ENCODE data around the gene AAGAB. TPM values are rescaled to one million over a fixed set of nuclear protein-coding genes. Genes with fewer than 3 reads are reported as not detected.

Gene AAGAB
- total RNA-seq, 2 experiments from 2014 or later, result 42.6 to 51.2 TPM

- H3K9me3 Mint-ChIP-seq, result no peaks in the 10 kb centered on the region
- no peak for TF ChIP-seq CTCF (IDR thresholded peaks at IDR 0.05)
- ChIA-PET CTCF (interaction anchor here (1.7 kb wide), 1 partner anchor 228 kb away, joined by 4 read pairs; no protein-coding TSS in a partner anchor), POLR2A (interaction anchor here (1.0 kb wide), 1 partner anchor 54 kb away, joined by 3 read pairs; no protein-coding TSS in a partner anchor)
- H3K4me3 Mint-ChIP-seq, result no peak overlapping the region
- peak; percentile 27 for DNase-seq
- H3K36me3 Mint-ChIP-seq (ENCODE audit: low read depth), result peaks cover 16% of the 10 kb centered on the region
- H3K27ac Mint-ChIP-seq, result peak overlapping the region; percentile 79
- H3K27me3 Mint-ChIP-seq, result no peaks in the 10 kb centered on the region
- H3K4me1 Mint-ChIP-seq (ENCODE audit: low read depth), result peaks cover 38% of the 10 kb centered on the region
- intact Hi-C loops (cut with micrococcal nuclease), result no loop called here
- peak; percentile 27 for ATAC-seq
Observed at GRCh38 chr15:67174864-67175573, 79.4 kb downstream of the AAGAB start.

- no peaks in the 10 kb centered on the region for H3K27me3 Mint-ChIP-seq
- peak overlapping the region; percentile 79 for H3K27ac Mint-ChIP-seq
- ATAC-seq (no peak), DNase-seq (no peak)
- peaks cover 16% of the 10 kb centered on the region for H3K36me3 Mint-ChIP-seq (ENCODE audit: low read depth)
- no peak for TF ChIP-seq CTCF (IDR thresholded peaks at IDR 0.05)
- H3K9me3 Mint-ChIP-seq, result no peaks in the 10 kb centered on the region
- peaks cover 42% of the 10 kb centered on the region for H3K4me1 Mint-ChIP-seq (ENCODE audit: low read depth)
- no peak overlapping the region for H3K4me3 Mint-ChIP-seq
- ChIA-PET POLR2A (interaction anchor here (0.6 to 0.9 kb wide), 2 partner anchors 9 to 387 kb away, joined by 3 read pairs; no protein-coding TSS in a partner anchor), CTCF (no interaction called here)
- intact Hi-C loops (cut with micrococcal nuclease), result no loop called here
Observed at GRCh38 chr15:67174446-67174845, 80.0 kb downstream of the AAGAB start.

DNA sequence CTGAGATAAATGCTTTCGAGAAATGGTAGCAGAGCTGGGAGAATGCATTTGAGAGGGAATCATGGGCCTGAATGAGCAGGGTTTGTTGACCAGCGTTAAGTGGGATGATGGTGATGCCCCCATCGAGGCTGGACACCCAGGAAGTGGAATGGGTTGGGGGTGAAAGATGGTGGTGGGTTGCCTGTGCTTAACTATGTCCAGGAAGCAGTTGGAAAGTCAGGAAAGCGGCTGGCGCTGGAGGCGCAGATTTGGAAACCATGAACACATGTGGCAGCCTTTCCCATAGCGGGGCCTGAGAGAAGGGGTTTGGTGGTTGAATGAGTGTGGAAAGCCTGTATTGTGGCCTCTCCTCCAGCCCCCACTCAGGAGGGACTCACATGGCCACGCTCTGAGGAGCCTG is 80.7 kb downstream of the AAGAB start:
- H3K27me3 Mint-ChIP-seq, result no peaks in the 10 kb centered on the region
- intact Hi-C loops (cut with micrococcal nuclease), result no loop called here
- TF ChIP-seq CTCF (IDR thresholded peaks at IDR 0.05), result no peak
- H3K36me3 Mint-ChIP-seq (ENCODE audit: low read depth), result peaks cover 16% of the 10 kb centered on the region
- peak overlapping the region; percentile 27 for H3K27ac Mint-ChIP-seq
- ChIA-PET CTCF (interaction anchor here (1.0 kb wide), 1 partner anchor 96 kb away, joined by 3 read pairs; no protein-coding TSS in a partner anchor), POLR2A (interaction anchor here (0.9 kb wide), 1 partner anchor 10 kb away, joined by 3 read pairs; no protein-coding TSS in a partner anchor)
- peaks cover 42% of the 10 kb centered on the region for H3K4me1 Mint-ChIP-seq (ENCODE audit: low read depth)
- ATAC-seq (no peak), DNase-seq (no peak)
- H3K4me3 Mint-ChIP-seq, result no peak overlapping the region
- H3K9me3 Mint-ChIP-seq, result no peaks in the 10 kb centered on the region

DNA sequence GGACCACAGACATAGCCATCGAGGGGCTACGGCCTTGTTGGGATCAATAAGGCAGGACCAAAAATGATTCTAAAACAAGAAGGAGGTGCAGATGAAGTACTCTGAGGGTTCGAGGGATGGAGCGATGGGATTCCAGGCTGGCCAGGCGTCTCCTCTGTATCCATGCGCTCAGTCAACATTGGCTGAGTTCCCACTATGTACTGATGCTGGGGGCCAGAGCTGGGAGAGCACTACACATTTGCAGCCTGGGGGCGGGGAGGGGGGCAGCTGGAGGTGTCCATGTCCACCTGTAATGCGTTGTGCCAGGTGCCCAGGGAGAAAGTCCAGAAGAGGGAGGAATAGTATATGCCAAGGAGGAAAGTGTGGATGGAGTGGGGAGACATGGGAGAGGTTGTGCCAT is 81.5 kb downstream of the AAGAB start:
- no peak overlapping the region for H3K4me3 Mint-ChIP-seq
- ATAC-seq, result no peak
- POLR2A ChIA-PET, result no interaction called here
- no peaks in the 10 kb centered on the region for H3K9me3 Mint-ChIP-seq
- no peaks in the 10 kb centered on the region for H3K27me3 Mint-ChIP-seq
- CTCF ChIA-PET, result interaction anchor here (1.0 kb wide), 1 partner anchor 97 kb away, joined by 3 read pairs; no protein-coding TSS in a partner anchor
- TF ChIP-seq CTCF (IDR thresholded peaks at IDR 0.05), result no peak
- no peak for DNase-seq
- H3K27ac Mint-ChIP-seq, result no peak overlapping the region
- peaks cover 16% of the 10 kb centered on the region for H3K36me3 Mint-ChIP-seq (ENCODE audit: low read depth)
- peaks cover 42% of the 10 kb centered on the region for H3K4me1 Mint-ChIP-seq (ENCODE audit: low read depth)
- intact Hi-C loops (cut with micrococcal nuclease), result no loop called here

DNA sequence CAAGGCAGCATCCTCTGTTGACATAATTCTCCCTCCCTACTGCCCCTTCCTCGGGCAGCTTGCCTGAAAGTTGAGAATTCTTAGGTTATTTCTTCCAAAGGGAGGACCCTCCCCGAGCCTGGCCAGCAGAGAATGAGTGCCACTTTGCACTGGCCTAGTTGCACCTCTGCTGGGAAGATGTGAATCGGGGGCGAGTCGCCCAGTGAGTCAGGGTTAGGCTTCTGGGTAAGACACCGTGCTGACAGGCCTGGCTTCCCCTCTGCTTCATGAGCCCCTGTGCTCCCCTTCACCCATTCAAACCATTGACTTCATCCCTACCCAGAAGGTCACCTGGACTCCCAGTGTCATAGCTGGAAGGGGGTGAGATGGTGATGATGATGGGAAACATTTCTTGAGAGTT is 82.3 kb downstream of the AAGAB start:
- TF ChIP-seq CTCF (IDR thresholded peaks at IDR 0.05), result no peak
- Mint-ChIP-seq H3K9me3 (no peaks in the 10 kb centered on the region), H3K27ac (peak overlapping the region; percentile 19), H3K4me3 (no peak overlapping the region), H3K4me1 (ENCODE audit: low read depth) (peaks cover 42% of the 10 kb centered on the region), H3K27me3 (no peaks in the 10 kb centered on the region), H3K36me3 (ENCODE audit: low read depth) (peaks cover 16% of the 10 kb centered on the region)
- CTCF ChIA-PET, result no interaction called here
- POLR2A ChIA-PET, result interaction anchor here (0.7 kb wide), 1 partner anchor 23 kb away, joined by 3 read pairs; no protein-coding TSS in a partner anchor
- intact Hi-C loops (cut with micrococcal nuclease), result no loop called here
- DNase-seq, result peak; percentile 37
- peak; percentile 40 for ATAC-seq

Data from activated CD8-positive, alpha-beta T cell treated with anti-CD3 and anti-CD28 coated beads for 36 hours (primary cell).